Gastroesophageal sphincter (tissue), 3 donors: ENCODE measurements around the gene PCNX3.

Experiments
- CTCF ChIP-seq, 4 experiments: fragments of 200-600 bp in 2 of 4; fragments of 450-650 bp in 2 of 4; sonication (generic) in 1 of 4; IDR thresholded peaks; one replicate each; pipeline ENCODE4 v1.5.1; 2017 to 2019; ENCODE audit warnings: antibody characterized with exemption in 4 of 4, mild to moderate bottlenecking in 2 of 4, moderate library complexity in 2 of 4
- POLR2A ChIP-seq, 2 donors: fragments of 450-650 bp; IDR thresholded peaks; one replicate each; pipeline ENCODE4 v1.6.1; 2017; ENCODE audit warnings: antibody characterized with exemption in 2 of 2, mild to moderate bottlenecking in 2 of 2, moderate library complexity in 1 of 2
- POLR2AphosphoS5 ChIP-seq: sonication (generic); formaldehyde crosslinking; IDR thresholded peaks from one replicate; pipeline ENCODE4 v1.6.1; 2017; ENCODE audit warnings: antibody characterized with exemption

GRCh38 chr11:65662247-65662798 lies 46.7 kb downstream of the PCNX3 start:
- TF ChIP-seq CTCF (IDR thresholded peaks at IDR 0.05) (no peak), POLR2A (IDR thresholded peaks at IDR 0.05) (no peak), POLR2AphosphoS5 (no peak)
